HepG2 (cell line): Measurements from ENCODE around the gene ANKS1B. TPM values are rescaled to one million over a fixed set of nuclear protein-coding genes. Genes with fewer than 3 reads are reported as not detected.

Experiments
- ATAC-seq: fragments of 200-7000 bp; cut with Tn5 transposase; 3 replicates; pipeline ENCODE4 v1.9.1; 2020; ENCODE audit warnings: mild to moderate bottlenecking, moderate library complexity
- BruUV-seq: library from RNA; stranded (reverse); fragments of 400-500 nt; replicated peaks from 2 replicates; lab custom pipeline; 2021; lab: Mats Ljungman, UMichigan
- CTCF ChIA-PET: fragments of 300-600 bp; formaldehyde crosslinking; extraction: SDS; loops from one replicate; lab custom pipeline; 2021; ENCODE audit warnings: low total read pairs, inconsistent platforms, low intra/inter-chr PET ratio; lab: Yijun Ruan, JAX
- POLR2A ChIA-PET: fragments of 350-600 bp; sonication (Branson Sonifier 250); formaldehyde crosslinking; loops from one replicate; lab custom pipeline; 2020; ENCODE audit warnings: antibody characterized with exemption, inconsistent platforms; lab: Yijun Ruan, JAX
- DNase-seq: peaks from one replicate; pipeline ENCODE4 v3.0.0-alpha.2; 2015; ENCODE audit warnings: low spot score
- FAIRE-seq: peaks from 3 replicates; lab custom pipeline; 2011; peaks lifted over from hg19 to GRCh38; lab: Jason Lieb, UNC
- H2AFZ ChIP-seq: one replicate; pipeline ENCODE4 v1.6.1; 2011; ENCODE audit warnings: low read length, inconsistent platforms
- H3K27ac ChIP-seq: fragments of 300-600 bp; 3 replicates; pipeline ENCODE4 v1.8.0; 2011; ENCODE audit warnings: mixed run types, mild to moderate bottlenecking, mixed read lengths, low read length, inconsistent platforms; ENCODE audit not compliant: insufficient read depth; ENCODE audit errors: extremely low read length
- H3K27me3 ChIP-seq, 2 experiments: fragments of 200-600 bp in 1 of 2; 2 replicates in 1 of 2; 3 replicates in 1 of 2; pipeline versions ENCODE4 v1.6.0 to v1.8.0; 2011; ENCODE audit warnings: low read length in 2 of 2, mild to moderate bottlenecking in 2 of 2, moderate library complexity in 2 of 2, inconsistent platforms in 1 of 2; ENCODE audit not compliant: insufficient read depth in 2 of 2, control insufficient read depth in 1 of 2
- H3K36me3 ChIP-seq, 2 experiments: fragments of 200-600 bp in 1 of 2; replicated peaks in 1 of 2; 2 replicates in 1 of 2; 3 replicates in 1 of 2; pipeline versions ENCODE4 v1.5.1 to v1.8.0; 2011; ENCODE audit warnings: low read length in 2 of 2, inconsistent platforms in 1 of 2; ENCODE audit not compliant: insufficient read depth in 2 of 2, control insufficient read depth in 1 of 2
- H3K4me1 ChIP-seq: 2 replicates; pipeline ENCODE4 v1.5.1; 2012; ENCODE audit warnings: low read length, inconsistent platforms; ENCODE audit not compliant: insufficient read depth
- H3K4me2 ChIP-seq: 2 replicates; pipeline ENCODE4 v1.6.0; 2011; ENCODE audit warnings: low read depth, low read length, inconsistent platforms
- H3K4me3 ChIP-seq, 3 experiments: fragments of 200-600 bp in 1 of 3; sonication (generic), shearing (Covaris generic) in 1 of 3; replicated peaks in 1 of 3; 2 replicates each; pipeline ENCODE4 v1.5.1; 2011 to 2016; ENCODE audit warnings: low read length in 3 of 3, inconsistent platforms in 2 of 3, low read depth in 2 of 3, mild to moderate bottlenecking in 2 of 3, control low read depth in 1 of 3, mixed read lengths in 1 of 3; ENCODE audit not compliant: insufficient read depth in 1 of 3
- H3K79me2 ChIP-seq: one replicate; pipeline ENCODE4 v1.6.1; 2011; ENCODE audit warnings: low read length, inconsistent platforms; ENCODE audit not compliant: insufficient read depth
- H3K9ac ChIP-seq: 2 replicates; pipeline ENCODE4 v1.6.0; 2011; ENCODE audit warnings: mild to moderate bottlenecking, low read depth, low read length, inconsistent platforms; ENCODE audit not compliant: insufficient read depth
- H3K9me3 ChIP-seq: 2 replicates; pipeline ENCODE4 v1.5.1; 2012; ENCODE audit warnings: mild to moderate bottlenecking, low read length
- H4K20me1 ChIP-seq: 2 replicates; pipeline ENCODE4 v1.6.0; 2011; ENCODE audit warnings: inconsistent platforms, mild to moderate bottlenecking, low read length, moderate library complexity; ENCODE audit not compliant: insufficient read depth
- JUN ChIP-seq: sonication (generic); formaldehyde crosslinking; IDR thresholded peaks from 2 replicates; pipeline ENCODE4 v1.4.0; 2020; ENCODE audit warnings: mild to moderate bottlenecking, missing genetic modification reagents
- KAT7 ChIP-seq: IDR thresholded peaks from 2 replicates; pipeline ENCODE4 v1.6.1; 2018; ENCODE audit warnings: borderline replicate concordance, missing compliant biosample characterization
- PHF5A ChIP-seq: IDR thresholded peaks from one replicate; pipeline ENCODE4 v1.6.1; 2018; ENCODE audit warnings: low read depth, missing genetic modification reagents; ENCODE audit not compliant: unreplicated experiment
- SNAI1 ChIP-seq: sonication (generic); formaldehyde crosslinking; IDR thresholded peaks from 2 replicates; pipeline ENCODE4 v1.5.0; 2020; ENCODE audit warnings: mild to moderate bottlenecking, missing genetic modification reagents, borderline replicate concordance
- SNAPC2 ChIP-seq: sonication (generic); formaldehyde crosslinking; IDR thresholded peaks from 2 replicates; pipeline ENCODE4 v1.8.1; 2022; ENCODE audit warnings: mild to moderate bottlenecking, missing genetic modification reagents
- SRSF9 ChIP-seq: fragments of 200-400 bp; formaldehyde crosslinking; IDR thresholded peaks from 2 replicates; pipeline ENCODE4 v1.6.1; 2018; ENCODE audit warnings: borderline replicate concordance, mild to moderate bottlenecking, low read depth, low read length; ENCODE audit not compliant: insufficient read depth, poor library complexity, severe bottlenecking
- ZKSCAN1 ChIP-seq: fragments of 150-350 bp; IDR thresholded peaks from 2 replicates; pipeline ENCODE4 v1.6.1; 2014; ENCODE audit warnings: low read length
- ZNF329 ChIP-seq: sonication (generic); formaldehyde crosslinking; IDR thresholded peaks from 2 replicates; pipeline ENCODE4 v1.9.0; 2021; ENCODE audit warnings: low read depth, mild to moderate bottlenecking, missing genetic modification reagents
- ZNF460 ChIP-seq: sonication (generic); formaldehyde crosslinking; IDR thresholded peaks from 2 replicates; pipeline ENCODE4 v1.5.1; 2020; ENCODE audit warnings: missing genetic modification reagents, mild to moderate bottlenecking, borderline replicate concordance
- WGBS: methylation state at CpG from one replicate; pipeline ENCODE4 v1.1.6; 2017; ENCODE audit warnings: low lambda C conversion rate; 5-methylcytosine and 5-hydroxymethylcytosine counted together
- in situ Hi-C: cut with HindIII; loops from 2 replicates; pipeline ENCODE4 v1.10.0; 2017; ENCODE audit warnings: low pct_unique_long_range_greater_than_20kb; ENCODE audit not compliant: extremely low pct_ligation_motif_present
- intact Hi-C: fragments of 100-400 bp; cut with micrococcal nuclease; formaldehyde crosslinking; loops from one replicate; pipeline ENCODE4 v1.10.0; 2022; ENCODE audit not compliant: unreplicated experiment
- polyA plus RNA-seq, 8 experiments: library from polyadenylated mRNA; depleted of rRNA in 3 of 8; stranded (reverse) in 7 of 8; unstranded in 1 of 8; fragments of >200 nt; fragmentation: Illumina TruSeq in 4 of 8; extraction: Trizol in 4 of 8; gene quantifications; 2 replicates each; pipeline versions ENCODE4 v1.2.1 to v1.2.3, GENCODE V29; 2011 to 2016; ENCODE audit warnings: low read depth in 4 of 8, missing spikeins in 1 of 8, mixed read lengths in 1 of 8; ENCODE audit not compliant: insufficient read depth in 1 of 8
- total RNA-seq, 5 experiments: library from RNA; depleted of rRNA; stranded (reverse); fragments of >200 nt; fragmentation: Illumina TruSeq; extraction: Trizol; gene quantifications; 2 replicates each; pipeline ENCODE4 v1.2.3, GENCODE V29; 2016; ENCODE audit warnings: low read depth in 1 of 5
- TF ChIP-seq, protein P1 (sequence below): sonication (generic); formaldehyde crosslinking; conservative IDR thresholded peaks from 2 replicates; pipeline ENCODE4 v1.8.0; 2022; ENCODE audit warnings: missing genetic modification reagents

Gene ANKS1B
- total and polyA plus RNA-seq, 2 of the 13 experiments (the other 11 are each of a cell fraction or from before 2014, with no cell fraction given): 0.15 TPM; not detected in 1

DNA sequence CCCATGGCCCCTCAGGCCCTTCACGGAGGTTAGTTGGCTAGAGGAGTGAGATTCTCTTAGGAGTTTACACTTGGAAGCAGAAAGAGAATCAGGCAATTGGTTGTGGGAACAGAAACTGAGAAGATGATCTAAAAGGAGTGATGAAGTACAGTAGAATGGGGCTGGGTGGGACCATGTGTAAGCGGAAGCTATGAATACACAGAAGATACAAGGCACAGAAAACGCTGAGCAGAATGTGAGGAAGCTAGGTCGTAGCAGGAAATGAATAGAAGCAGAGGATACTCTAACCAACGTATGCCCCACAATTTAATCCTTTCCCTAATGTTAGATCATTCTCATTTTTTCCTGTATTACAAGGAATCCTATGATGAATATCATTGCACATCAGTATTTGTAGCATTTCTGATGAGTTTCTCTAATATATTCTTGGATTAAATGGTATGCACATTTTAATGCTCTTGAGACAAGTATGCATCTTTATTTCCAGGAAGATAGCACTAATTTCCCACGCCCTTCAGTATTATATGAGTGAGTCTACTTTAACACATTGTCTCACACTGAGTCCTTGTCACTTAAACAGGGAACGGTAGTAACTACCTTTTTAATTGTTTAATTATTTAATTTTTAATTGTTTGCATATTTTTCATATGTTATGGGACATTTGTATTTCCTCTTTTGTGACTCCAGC is 1066.4 kb downstream of the ANKS1B start:
- FAIRE-seq (no peak), ATAC-seq (no peak), DNase-seq (no peak)
- H3K9me3 ChIP-seq: no peaks in the 10 kb centered on the region
- intact Hi-C loops: no loop called here
- in situ Hi-C loops: no loop called here
- WGBS: 4% methylated on average over 7 of the region's 7 CpGs
- POLR2A ChIA-PET: no interaction called here
- H4K20me1 ChIP-seq: no peaks in the 10 kb centered on the region
- no peaks in the 10 kb centered on the region for H3K4me1 ChIP-seq
- no peak overlapping the region for H2AFZ ChIP-seq
- H3K36me3 ChIP-seq: no peaks in the 10 kb centered on the region
- H3K4me2 ChIP-seq: no peak overlapping the region
- no peak overlapping the region for H3K9ac ChIP-seq
- TF ChIP-seq ZKSCAN1 (no peak), SRSF9 (no peak), PHF5A (CRISPR knock-in tag) (no peak), ZNF460 (no peak), ZNF329 (no peak), SNAI1 (CRISPR knock-in tag) (no peak), KAT7 (CRISPR knock-in tag) (no peak), SNAPC2 (CRISPR knock-in tag) (no peak), JUN (no peak)
- TF ChIP-seq, protein P1, sequence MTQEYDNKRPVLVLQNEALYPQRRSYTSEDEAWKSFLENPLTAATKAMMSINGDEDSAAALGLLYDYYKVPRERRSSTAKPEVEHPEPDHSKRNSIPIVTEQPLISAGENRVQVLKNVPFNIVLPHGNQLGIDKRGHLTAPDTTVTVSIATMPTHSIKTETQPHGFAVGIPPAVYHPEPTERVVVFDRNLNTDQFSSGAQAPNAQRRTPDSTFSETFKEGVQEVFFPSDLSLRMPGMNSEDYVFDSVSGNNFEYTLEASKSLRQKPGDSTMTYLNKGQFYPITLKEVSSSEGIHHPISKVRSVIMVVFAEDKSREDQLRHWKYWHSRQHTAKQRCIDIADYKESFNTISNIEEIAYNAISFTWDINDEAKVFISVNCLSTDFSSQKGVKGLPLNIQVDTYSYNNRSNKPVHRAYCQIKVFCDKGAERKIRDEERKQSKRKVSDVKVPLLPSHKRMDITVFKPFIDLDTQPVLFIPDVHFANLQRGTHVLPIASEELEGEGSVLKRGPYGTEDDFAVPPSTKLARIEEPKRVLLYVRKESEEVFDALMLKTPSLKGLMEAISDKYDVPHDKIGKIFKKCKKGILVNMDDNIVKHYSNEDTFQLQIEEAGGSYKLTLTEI (CRISPR knock-in tag): no peak
- H3K79me2 ChIP-seq: no peaks in the 10 kb centered on the region
- CTCF ChIA-PET: no interaction called here
- peaks cover 1 to 9% of the 10 kb centered on the region in 2 experiments; a peak in 1 of 5 replicates for H3K27me3 ChIP-seq
- no TSS peak for BruUV-seq
- no peak overlapping the region for H3K4me3 ChIP-seq
- H3K27ac ChIP-seq: no peak overlapping the region
